Smooth muscle cell (in vitro differentiated cells): ENCODE measurements around the gene RD3L. TPM values are rescaled to one million over a fixed set of nuclear protein-coding genes. Genes with fewer than 3 reads are reported as not detected.

Experiments
- DNase-seq: peaks from one replicate; lab custom pipeline; 2025; ENCODE audit not compliant: unreplicated experiment; lab: John Stamatoyannopoulos, UW
- H2AFZ ChIP-seq: fragments of 200-600 bp; sonication (generic); 2 replicates; pipeline ENCODE4 v1.6.0; 2016; ENCODE audit warnings: antibody characterized with exemption, low read depth, mild to moderate bottlenecking
- H3F3A ChIP-seq: fragments of 200-600 bp; sonication (generic); 2 replicates; pipeline ENCODE4 v1.6.0; 2017; ENCODE audit warnings: antibody characterized with exemption, low read depth
- H3K27ac ChIP-seq: fragments of 200-600 bp; sonication (generic); 2 replicates; pipeline ENCODE4 v1.5.1; 2016; ENCODE audit warnings: low read depth, mild to moderate bottlenecking
- H3K27me3 ChIP-seq: fragments of 200-600 bp; sonication (generic); 2 replicates; pipeline ENCODE4 v1.6.1; 2016; ENCODE audit warnings: low read depth, mild to moderate bottlenecking
- H3K36me3 ChIP-seq: fragments of 200-600 bp; sonication (generic); 2 replicates; pipeline ENCODE4 v1.5.1; 2016; ENCODE audit warnings: low read depth
- H3K4me1 ChIP-seq: fragments of 200-600 bp; sonication (generic); 2 replicates; pipeline ENCODE4 v1.5.1; 2016; ENCODE audit warnings: low read depth
- H3K4me2 ChIP-seq: fragments of 200-600 bp; sonication (generic); 2 replicates; pipeline ENCODE4 v1.6.0; 2016; ENCODE audit warnings: mild to moderate bottlenecking
- H3K4me3 ChIP-seq: fragments of 200-600 bp; sonication (generic); 2 replicates; pipeline ENCODE4 v1.5.1; 2016; ENCODE audit warnings: mild to moderate bottlenecking
- H3K79me2 ChIP-seq: fragments of 200-600 bp; sonication (generic); 2 replicates; pipeline ENCODE4 v1.6.0; 2016; ENCODE audit warnings: low read depth, mild to moderate bottlenecking
- H3K9ac ChIP-seq: fragments of 200-600 bp; sonication (generic); 2 replicates; pipeline ENCODE4 v1.6.0; 2016; ENCODE audit warnings: low read depth
- H3K9me3 ChIP-seq: fragments of 200-600 bp; sonication (generic); replicated peaks from 2 replicates; pipeline ENCODE4 v1.5.1; 2016; ENCODE audit warnings: low read depth
- H4K20me1 ChIP-seq: fragments of 200-600 bp; sonication (generic); 2 replicates; pipeline ENCODE4 v1.6.0; 2016; ENCODE audit warnings: low read depth
- CTCF ChIP-seq: fragments of 200-600 bp; sonication (generic); IDR thresholded peaks from 2 replicates; pipeline ENCODE4 v1.5.1; 2017; ENCODE audit warnings: borderline replicate concordance, mild to moderate bottlenecking, antibody characterized with exemption; ENCODE audit not compliant: insufficient read depth, poor library complexity, severe bottlenecking
- WGBS: methylation state at CpG from one replicate; pipeline ENCODE4 v1.1.7; 2016; ENCODE audit warnings: low lambda C conversion rate; 5-methylcytosine and 5-hydroxymethylcytosine counted together
- polyA plus RNA-seq: library from polyadenylated mRNA; unstranded; fragments of >200 nt; fragmentation: Nextera tagmentation; extraction: Ambion mirVana; gene quantifications from 2 replicates; pipeline ENCODE4 v1.2.1, GENCODE V29; 2016
- total RNA-seq: library from RNA; depleted of rRNA; stranded (reverse); fragments of >200 nt; gene quantifications from 2 replicates; pipeline ENCODE4 v1.2.3, GENCODE V29; 2014

RD3L gene
- total and polyA plus RNA-seq, 2 experiments from 2014 or later, result not detected

- Histone ChIP-seq H3F3A (no peaks in the 10 kb centered on the region), H3K4me3 (no peak overlapping the region), H3K9ac (no peak overlapping the region), H2AFZ (no peak overlapping the region), H3K4me2 (no peak overlapping the region), H3K27ac (no peak overlapping the region), H3K4me1 (no peaks in the 10 kb centered on the region), H4K20me1 (no peaks in the 10 kb centered on the region), H3K36me3 (no peaks in the 10 kb centered on the region), H3K9me3 (no peaks in the 10 kb centered on the region), H3K79me2 (no peaks in the 10 kb centered on the region), H3K27me3 (no peaks in the 10 kb centered on the region)
- no peak for DNase-seq
- WGBS, result 91% methylated on average over 4 of the region's 4 CpGs
- no peak for TF ChIP-seq CTCF
These were observed 44.1 kb downstream of the RD3L start for GRCh38 chr14:103898204-103898603.

- H3K79me2 ChIP-seq, result no peaks in the 10 kb centered on the region
- H3K27me3 ChIP-seq, result no peaks in the 10 kb centered on the region
- no peak for DNase-seq
- no peak overlapping the region for H3K4me3 ChIP-seq
- H3K27ac ChIP-seq, result no peak overlapping the region
- no peaks in the 10 kb centered on the region for H3K36me3 ChIP-seq
- no peak overlapping the region for H3K9ac ChIP-seq
- no peaks in the 10 kb centered on the region for H4K20me1 ChIP-seq
- TF ChIP-seq CTCF, result no peak
- no peak overlapping the region for H3K4me2 ChIP-seq
- no peak overlapping the region for H2AFZ ChIP-seq
- no peaks in the 10 kb centered on the region for H3K4me1 ChIP-seq
- H3K9me3 ChIP-seq, result no peaks in the 10 kb centered on the region
- 92% methylated on average over 27 of the region's 27 CpGs for WGBS
- H3F3A ChIP-seq, result no peaks in the 10 kb centered on the region
These were observed 45.0 kb downstream of the RD3L start for GRCh38 chr14:103897075-103897947.

- DNase-seq, result no peak
- no peak overlapping the region for H3K4me2 ChIP-seq
- 68% methylated on average over 6 of the region's 6 CpGs for WGBS
These were observed 45.8 kb downstream of the RD3L start for GRCh38 chr14:103896578-103896977.

More at GRCh38 chr14:103896578-103896977, 45.8 kb downstream of the RD3L start:
- Histone ChIP-seq H3K36me3 (no peaks in the 10 kb centered on the region), H3K27ac (no peak overlapping the region), H4K20me1 (no peaks in the 10 kb centered on the region), H3F3A (no peaks in the 10 kb centered on the region), H3K79me2 (no peaks in the 10 kb centered on the region), H2AFZ (no peak overlapping the region), H3K9me3 (no peaks in the 10 kb centered on the region), H3K27me3 (no peaks in the 10 kb centered on the region), H3K4me1 (no peaks in the 10 kb centered on the region), H3K9ac (no peak overlapping the region), H3K4me3 (no peak overlapping the region)
- no peak for TF ChIP-seq CTCF
